Hepatocyte (in vitro differentiated cells): Measurements from ENCODE around the gene LHPP.
"Not testable (repeated sequence)": the region's sequence is repeated elsewhere in the genome, so short reads cannot be mapped to it uniquely, and the experiment has no call there.

Experiments used
- EZH2phosphoT487 ChIP-seq: fragments of 200-600 bp; sonication (generic); IDR thresholded peaks from one replicate; pipeline ENCODE4 v1.6.1; 2018; ENCODE audit warnings: antibody characterized with exemption, mild to moderate bottlenecking, low read depth, moderate library complexity; ENCODE audit not compliant: unreplicated experiment, severe bottlenecking
- TF ChIP-seq, protein P1 (sequence below): fragments of 200-600 bp; sonication (generic); IDR thresholded peaks from 2 replicates; pipeline ENCODE4 v1.5.1; 2016; ENCODE audit warnings: antibody characterized with exemption, mild to moderate bottlenecking; ENCODE audit not compliant: poor library complexity

DNA sequence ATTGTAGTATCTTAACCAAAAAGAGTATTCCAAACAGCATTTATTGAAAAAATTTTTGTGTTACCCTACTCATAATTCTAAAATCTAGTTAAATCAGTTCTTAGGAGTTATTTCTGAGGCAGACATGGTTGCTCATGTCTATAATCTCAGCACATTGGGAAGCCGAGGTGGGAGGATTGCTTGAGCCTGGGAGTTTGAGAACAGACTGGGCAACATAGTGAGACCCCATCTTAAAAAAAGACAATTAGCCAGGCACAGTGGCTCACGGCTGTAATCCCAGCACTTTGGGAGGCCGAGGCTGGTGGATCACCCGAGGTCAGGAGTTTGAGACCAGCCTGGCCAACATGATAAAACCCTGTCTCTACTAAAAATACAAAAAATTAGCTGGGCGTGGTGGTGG is 19.9 kb upstream of the LHPP start:
- TF ChIP-seq, protein P1, sequence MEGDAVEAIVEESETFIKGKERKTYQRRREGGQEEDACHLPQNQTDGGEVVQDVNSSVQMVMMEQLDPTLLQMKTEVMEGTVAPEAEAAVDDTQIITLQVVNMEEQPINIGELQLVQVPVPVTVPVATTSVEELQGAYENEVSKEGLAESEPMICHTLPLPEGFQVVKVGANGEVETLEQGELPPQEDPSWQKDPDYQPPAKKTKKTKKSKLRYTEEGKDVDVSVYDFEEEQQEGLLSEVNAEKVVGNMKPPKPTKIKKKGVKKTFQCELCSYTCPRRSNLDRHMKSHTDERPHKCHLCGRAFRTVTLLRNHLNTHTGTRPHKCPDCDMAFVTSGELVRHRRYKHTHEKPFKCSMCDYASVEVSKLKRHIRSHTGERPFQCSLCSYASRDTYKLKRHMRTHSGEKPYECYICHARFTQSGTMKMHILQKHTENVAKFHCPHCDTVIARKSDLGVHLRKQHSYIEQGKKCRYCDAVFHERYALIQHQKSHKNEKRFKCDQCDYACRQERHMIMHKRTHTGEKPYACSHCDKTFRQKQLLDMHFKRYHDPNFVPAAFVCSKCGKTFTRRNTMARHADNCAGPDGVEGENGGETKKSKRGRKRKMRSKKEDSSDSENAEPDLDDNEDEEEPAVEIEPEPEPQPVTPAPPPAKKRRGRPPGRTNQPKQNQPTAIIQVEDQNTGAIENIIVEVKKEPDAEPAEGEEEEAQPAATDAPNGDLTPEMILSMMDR: not testable (repeated sequence)
- not testable (repeated sequence) for TF ChIP-seq EZH2phosphoT487
